Testis (tissue), 3 donors: Measurements from ENCODE around the gene LTB4R2. TPM values are rescaled to one million over a fixed set of nuclear protein-coding genes. Genes with fewer than 3 reads are reported as not detected.

Source experiments
- DNase-seq: peaks from one replicate; pipeline ENCODE4 v3.0.0-alpha.2; 2019
- H3K27ac ChIP-seq, 2 donors: fragments of 200-600 bp; sonication (generic); one replicate each; pipeline ENCODE4 v1.5.1; 2019
- H3K27me3 ChIP-seq: fragments of 200-600 bp; sonication (generic); one replicate; pipeline ENCODE4 v1.5.1; 2019
- H3K36me3 ChIP-seq: fragments of 200-600 bp; sonication (generic); one replicate; pipeline ENCODE4 v1.5.1; 2017; ENCODE audit warnings: low read depth; ENCODE audit errors: missing control alignments
- H3K4me1 ChIP-seq: fragments of 200-600 bp; sonication (generic); one replicate; pipeline ENCODE4 v1.5.1; 2019
- H3K4me3 ChIP-seq, 2 donors: fragments of 200-600 bp; sonication (generic); one replicate each; pipeline ENCODE4 v1.5.1; 2017 to 2019
- H3K9me3 ChIP-seq: fragments of 200-600 bp; sonication (generic); one replicate; pipeline ENCODE4 v1.5.1; 2017
- POLR2A ChIP-seq: fragments of 450-650 bp; IDR thresholded peaks from one replicate; pipeline ENCODE4 v1.6.1; 2017; ENCODE audit warnings: antibody characterized with exemption, mild to moderate bottlenecking, moderate library complexity
- WGBS, 2 donors: methylation state at CpG; one replicate each; pipeline ENCODE4 v1.1.5; 2018; 5-methylcytosine and 5-hydroxymethylcytosine counted together
- intact Hi-C: fragments of 100-400 bp; cut with DNase I; formaldehyde crosslinking; loops from one replicate; pipeline ENCODE4 v1.15.1; 2023; ENCODE audit warnings: low total_unique reads
- polyA plus RNA-seq: library from polyadenylated mRNA; stranded (reverse); fragments of 350-450 nt; fragmentation: Illumina TruSeq; extraction: RNeasy Lipid Tissue Mini Kit (QIAGEN cat#74804); gene quantifications from one replicate; pipeline ENCODE4 v1.2.3, GENCODE V29; 2014; ENCODE audit warnings: low read depth, low replicate concordance; ENCODE audit not compliant: insufficient read depth
- total RNA-seq, 2 donors: library from RNA; depleted of rRNA; stranded (reverse); fragments of >200 nt; gene quantifications; one replicate each; pipeline ENCODE4 v1.2.3, GENCODE V29; 2016
- TF ChIP-seq, protein P1 (sequence below), 3 experiments: fragments of 450-650 bp in 2 of 3; fragments of 200-600 bp in 1 of 3; sonication (generic) in 1 of 3; IDR thresholded peaks; one replicate each; pipeline ENCODE4 v1.5.1; 2016 to 2019; ENCODE audit warnings: antibody characterized with exemption in 3 of 3, mild to moderate bottlenecking in 2 of 3, moderate library complexity in 1 of 3

The LTB4R2 gene
- total and polyA plus RNA-seq, 3 donors from 2014 or later, result 4.2 to 28.1 (median 23.4) TPM

DNA sequence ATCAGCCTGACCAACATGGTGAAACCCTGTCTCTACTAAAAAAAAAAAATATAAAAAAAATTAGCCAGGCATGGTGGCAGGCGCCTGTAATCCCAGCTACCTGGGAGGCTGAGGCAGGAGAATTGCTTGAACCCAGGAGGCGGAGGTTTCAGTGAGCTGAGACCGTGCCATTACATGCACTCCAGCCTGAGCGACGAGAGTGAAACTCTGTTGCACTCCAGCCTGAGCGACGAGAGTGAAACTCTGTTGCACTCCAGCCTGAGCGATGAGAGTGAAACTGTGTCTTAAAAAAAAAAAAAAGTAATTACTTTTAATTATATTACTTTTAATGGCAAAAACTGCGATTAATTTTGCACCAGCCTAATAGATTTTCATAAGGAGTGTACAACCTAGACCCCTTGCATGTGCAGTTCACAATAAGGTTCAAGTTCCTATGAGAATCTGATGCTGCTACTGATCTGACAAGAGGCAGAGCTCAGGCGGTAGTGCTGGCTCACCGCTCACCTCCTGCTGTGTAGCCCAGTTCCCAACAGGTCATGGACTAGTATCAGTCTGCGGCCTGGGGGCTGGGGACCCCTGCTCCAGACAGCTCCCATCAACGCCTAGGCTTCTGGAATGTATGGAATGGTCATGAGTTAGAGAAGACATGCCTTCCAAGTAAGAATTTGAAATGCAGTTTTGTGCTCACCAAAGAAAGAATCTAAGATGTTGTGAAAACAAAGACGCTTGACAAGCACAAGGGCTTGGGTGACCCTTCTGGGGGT, 11.5 kb downstream of the LTB4R2 start:
- no peaks in the 10 kb centered on the region for H3K36me3 ChIP-seq
- TF ChIP-seq, protein P1, sequence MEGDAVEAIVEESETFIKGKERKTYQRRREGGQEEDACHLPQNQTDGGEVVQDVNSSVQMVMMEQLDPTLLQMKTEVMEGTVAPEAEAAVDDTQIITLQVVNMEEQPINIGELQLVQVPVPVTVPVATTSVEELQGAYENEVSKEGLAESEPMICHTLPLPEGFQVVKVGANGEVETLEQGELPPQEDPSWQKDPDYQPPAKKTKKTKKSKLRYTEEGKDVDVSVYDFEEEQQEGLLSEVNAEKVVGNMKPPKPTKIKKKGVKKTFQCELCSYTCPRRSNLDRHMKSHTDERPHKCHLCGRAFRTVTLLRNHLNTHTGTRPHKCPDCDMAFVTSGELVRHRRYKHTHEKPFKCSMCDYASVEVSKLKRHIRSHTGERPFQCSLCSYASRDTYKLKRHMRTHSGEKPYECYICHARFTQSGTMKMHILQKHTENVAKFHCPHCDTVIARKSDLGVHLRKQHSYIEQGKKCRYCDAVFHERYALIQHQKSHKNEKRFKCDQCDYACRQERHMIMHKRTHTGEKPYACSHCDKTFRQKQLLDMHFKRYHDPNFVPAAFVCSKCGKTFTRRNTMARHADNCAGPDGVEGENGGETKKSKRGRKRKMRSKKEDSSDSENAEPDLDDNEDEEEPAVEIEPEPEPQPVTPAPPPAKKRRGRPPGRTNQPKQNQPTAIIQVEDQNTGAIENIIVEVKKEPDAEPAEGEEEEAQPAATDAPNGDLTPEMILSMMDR (IDR thresholded peaks at IDR 0.05), result no peak
- no peak for TF ChIP-seq POLR2A
- no peak overlapping the region for H3K4me3 ChIP-seq
- no peak overlapping the region for H3K27ac ChIP-seq
- H3K9me3 ChIP-seq, result no peaks in the 10 kb centered on the region
- no peak for DNase-seq
- WGBS, 2 donors, result 74 to 81% methylated on average over 14 of the region's 14 CpGs
- H3K27me3 ChIP-seq, result no peaks in the 10 kb centered on the region
- peaks cover 3% of the 10 kb centered on the region for H3K4me1 ChIP-seq
- intact Hi-C loops, result no loop called here

DNA sequence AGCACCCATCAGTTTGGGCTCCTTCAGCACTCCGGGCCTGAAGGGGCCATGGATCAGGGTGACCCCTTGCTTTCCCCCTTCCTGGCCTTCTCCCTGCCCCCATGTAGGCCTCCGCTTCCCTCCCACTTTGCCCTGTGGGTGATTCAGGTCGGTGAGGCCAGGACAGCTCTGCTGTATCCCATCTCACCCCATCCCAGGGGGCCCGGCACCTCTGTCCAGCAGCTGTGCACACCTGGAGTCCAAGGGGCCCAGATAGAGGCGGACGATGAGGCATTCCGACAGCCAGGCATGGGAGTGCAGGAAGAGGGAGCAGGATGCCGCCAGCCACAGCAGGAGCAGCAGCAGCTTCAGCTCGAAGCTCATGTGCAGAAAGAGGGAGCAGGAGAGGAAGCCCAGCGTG, 12.7 kb downstream of the LTB4R2 start:
- H3K27me3 ChIP-seq, result no peaks in the 10 kb centered on the region
- 81 to 85% methylated on average over 8 to 10 of the region's 10 CpGs for WGBS, 2 donors
- H3K4me3 ChIP-seq, result no peak overlapping the region
- no peaks in the 10 kb centered on the region for H3K9me3 ChIP-seq
- no peaks in the 10 kb centered on the region for H3K36me3 ChIP-seq
- H3K4me1 ChIP-seq, result no peaks in the 10 kb centered on the region
- intact Hi-C loops, result no loop called here
- TF ChIP-seq, protein P1 (IDR thresholded peaks at IDR 0.05), result no peak
- TF ChIP-seq POLR2A, result no peak
- H3K27ac ChIP-seq, result no peak overlapping the region
- DNase-seq, result no peak

DNA sequence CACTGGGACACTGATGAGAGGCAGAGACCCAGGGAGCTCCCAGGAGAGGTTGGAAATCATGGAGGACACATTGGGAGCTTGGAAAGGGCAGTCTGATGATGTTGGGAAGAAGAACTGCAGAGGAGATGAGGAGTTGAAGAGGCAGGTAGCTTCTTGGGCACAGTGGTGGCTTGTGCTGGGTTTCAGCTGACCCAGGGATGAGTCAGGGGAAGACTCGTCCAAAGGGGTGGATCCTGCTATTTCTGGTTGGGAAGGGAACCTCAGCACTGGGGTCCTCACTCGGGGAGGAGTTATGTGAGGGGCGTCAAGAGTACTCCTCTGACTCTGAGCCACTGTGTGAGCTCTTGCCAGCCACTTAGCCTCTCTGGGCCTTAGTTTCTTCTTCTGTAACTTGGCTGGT, 13.4 kb downstream of the LTB4R2 start:
- DNase-seq, result no peak
- H3K27ac ChIP-seq, result no peak overlapping the region
- H3K4me3 ChIP-seq, result no peak overlapping the region
- H3K27me3 ChIP-seq, result no peaks in the 10 kb centered on the region
- intact Hi-C loops, result no loop called here
- H3K9me3 ChIP-seq, result no peaks in the 10 kb centered on the region
- H3K4me1 ChIP-seq, result no peaks in the 10 kb centered on the region
- 74 to 79% methylated on average over 3 of the region's 3 CpGs for WGBS, 2 donors
- H3K36me3 ChIP-seq, result no peaks in the 10 kb centered on the region
- no peak for TF ChIP-seq POLR2A
- TF ChIP-seq, protein P1 (IDR thresholded peaks at IDR 0.05), result no peak

DNA sequence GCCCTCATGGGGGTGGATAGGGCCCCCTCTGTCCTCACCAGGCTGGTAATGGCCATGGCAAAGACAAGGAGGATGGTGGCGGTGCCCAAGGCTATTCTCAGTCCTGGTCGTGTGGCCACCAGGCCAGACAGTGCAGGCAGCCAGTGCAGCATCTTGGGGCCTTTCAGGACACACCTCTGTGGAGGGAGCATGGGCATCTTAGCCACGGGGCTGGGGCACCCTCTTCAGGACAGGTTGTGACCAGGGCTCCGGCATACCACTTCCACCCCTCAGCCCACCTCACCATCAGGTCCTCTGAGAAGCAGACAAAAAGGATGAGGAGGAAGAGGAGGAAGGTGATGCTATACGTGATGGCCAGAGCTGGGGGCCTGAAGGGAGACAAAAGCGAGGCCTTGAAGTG, 14.1 kb downstream of the LTB4R2 start:
- Histone ChIP-seq H3K27ac (no peak overlapping the region), H3K4me1 (no peaks in the 10 kb centered on the region), H3K9me3 (no peaks in the 10 kb centered on the region), H3K4me3 (no peak overlapping the region), H3K27me3 (no peaks in the 10 kb centered on the region), H3K36me3 (no peaks in the 10 kb centered on the region)
- TF ChIP-seq, protein P1 (IDR thresholded peaks at IDR 0.05), result no peak
- no peak for TF ChIP-seq POLR2A
- DNase-seq, result no peak
- 78 to 88% methylated on average over 4 to 6 of the region's 6 CpGs for WGBS, 2 donors
- intact Hi-C loops, result no loop called here

DNA sequence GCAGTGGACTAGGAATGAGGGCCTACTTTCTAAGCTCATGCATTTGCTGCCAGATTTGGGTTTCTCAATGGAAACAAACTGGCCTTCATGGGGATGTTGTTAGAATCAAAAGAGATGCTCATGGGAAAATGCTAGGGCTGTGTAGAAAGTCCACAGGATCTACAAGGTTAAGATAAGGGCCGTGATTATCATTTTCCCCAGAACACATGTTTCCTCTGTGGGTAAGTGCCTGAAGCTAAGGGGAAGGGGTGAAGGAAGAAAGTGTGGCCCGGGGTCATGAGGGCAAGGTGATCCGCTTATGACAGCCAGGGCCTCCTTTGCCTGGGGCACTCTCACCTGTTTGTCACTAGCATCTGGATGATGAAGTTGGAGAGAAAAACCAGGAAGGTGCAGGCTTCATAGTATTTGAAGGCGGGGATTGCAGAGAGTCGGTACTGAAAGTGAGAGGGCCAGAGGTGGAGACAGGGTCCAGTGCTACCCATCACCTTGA, 15.1 kb downstream of the LTB4R2 start:
- no peaks in the 10 kb centered on the region for H3K9me3 ChIP-seq
- no peaks in the 10 kb centered on the region for H3K27me3 ChIP-seq
- 87 to 95% methylated on average over 5 of the region's 5 CpGs for WGBS, 2 donors
- no peak overlapping the region for H3K27ac ChIP-seq
- no peaks in the 10 kb centered on the region for H3K4me1 ChIP-seq
- TF ChIP-seq, protein P1 (IDR thresholded peaks at IDR 0.05), result no peak
- no peak for TF ChIP-seq POLR2A
- no peak overlapping the region for H3K4me3 ChIP-seq
- DNase-seq, result no peak
- H3K36me3 ChIP-seq, result no peaks in the 10 kb centered on the region
- intact Hi-C loops, result no loop called here
